Suprapubic skin (tissue), 4 donors: ENCODE results near the gene POLE. TPM values are rescaled to one million over a fixed set of nuclear protein-coding genes. Genes with fewer than 3 reads are reported as not detected.

Source experiments
- DNase-seq, 2 donors: peaks; one replicate each; pipeline ENCODE4 v3.0.0-alpha.2; 2019; ENCODE audit warnings: low spot score in 2 of 2
- H3K27ac ChIP-seq: fragments of 200-600 bp; sonication (generic); one replicate; pipeline ENCODE4 v1.5.1; 2019
- H3K27me3 ChIP-seq: fragments of 200-600 bp; sonication (generic); one replicate; pipeline ENCODE4 v1.5.1; 2019
- H3K36me3 ChIP-seq: fragments of 200-600 bp; sonication (generic); one replicate; pipeline ENCODE4 v1.5.1; 2019
- H3K4me1 ChIP-seq: fragments of 200-600 bp; sonication (generic); one replicate; pipeline ENCODE4 v1.5.1; 2019
- H3K4me3 ChIP-seq: fragments of 200-600 bp; sonication (generic); one replicate; pipeline ENCODE4 v1.5.1; 2019; ENCODE audit warnings: mild to moderate bottlenecking
- H3K9me3 ChIP-seq: fragments of 200-600 bp; sonication (generic); one replicate; pipeline ENCODE4 v1.5.1; 2019
- EP300 ChIP-seq: sonication (generic); formaldehyde crosslinking; IDR thresholded peaks from one replicate; pipeline ENCODE4 v1.6.1; 2017; ENCODE audit warnings: antibody characterized with exemption
- POLR2A ChIP-seq, 2 donors: fragments of 450-650 bp; IDR thresholded peaks; one replicate each; pipeline ENCODE4 v1.6.1; 2017; ENCODE audit warnings: antibody characterized with exemption in 2 of 2, mild to moderate bottlenecking in 2 of 2, moderate library complexity in 2 of 2
- POLR2AphosphoS5 ChIP-seq, 3 donors: sonication (generic); formaldehyde crosslinking; IDR thresholded peaks; one replicate each; pipeline ENCODE4 v1.6.1; 2017; ENCODE audit warnings: antibody characterized with exemption in 3 of 3
- WGBS: methylation state at CpG from one replicate; pipeline ENCODE4 v1.1.5; 2018; 5-methylcytosine and 5-hydroxymethylcytosine counted together
- total RNA-seq, 4 donors: library from RNA; depleted of rRNA; stranded (reverse); fragments of >200 nt; gene quantifications; one replicate each; pipeline ENCODE4 v1.1.0, GENCODE V29; 2016
- TF ChIP-seq, protein P1 (sequence below), 2 donors: fragments of 200-600 bp in 1 of 2; fragments of 450-650 bp in 1 of 2; sonication (generic) in 1 of 2; IDR thresholded peaks; one replicate each; pipeline ENCODE4 v1.5.1; 2016 to 2019; ENCODE audit warnings: antibody characterized with exemption in 2 of 2, mild to moderate bottlenecking in 1 of 2, moderate library complexity in 1 of 2

Gene POLE
- total RNA-seq, 4 donors from 2014 or later: 34.1 to 130 (median 43.3) TPM

DNA sequence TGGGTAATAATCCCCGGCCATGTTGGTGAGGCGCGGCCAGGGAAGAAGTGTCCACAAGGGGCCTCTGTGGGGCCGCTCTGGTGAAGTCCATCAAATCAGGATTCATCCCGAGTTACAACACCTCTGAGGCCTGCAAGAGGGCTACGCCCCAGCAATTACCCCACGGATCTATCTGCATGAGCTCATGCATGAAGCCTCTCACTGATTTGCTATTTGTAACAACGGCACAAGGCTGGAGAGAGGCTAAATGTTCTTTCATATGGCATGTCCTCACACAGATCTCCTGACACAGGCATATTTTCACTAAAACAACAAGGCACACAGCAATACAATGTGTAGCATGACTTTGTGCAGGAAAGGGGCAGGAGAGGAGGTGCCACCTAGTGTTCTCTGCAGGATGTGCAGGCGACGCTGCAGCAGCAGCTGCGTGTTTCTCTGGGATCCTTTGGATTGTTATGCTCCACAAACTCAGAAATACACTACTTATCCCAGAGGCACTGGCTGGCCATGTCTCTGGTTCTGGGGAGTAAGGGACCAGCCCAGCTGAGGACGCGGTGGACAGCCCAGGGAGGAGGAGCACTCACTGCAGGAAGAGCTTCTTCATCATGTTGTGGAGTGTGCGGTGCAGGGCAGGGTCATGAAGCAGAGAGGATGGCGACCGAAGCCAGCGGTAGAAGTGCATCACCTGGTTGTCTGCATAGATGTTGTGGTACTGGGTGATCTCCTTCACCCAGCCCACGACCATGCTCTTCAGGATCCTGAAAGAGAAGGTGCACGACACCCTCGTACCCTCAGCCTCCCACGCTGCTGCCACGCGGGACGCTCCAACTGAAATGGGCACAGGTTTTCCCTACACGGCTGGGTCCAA, 48.4 kb downstream of the POLE start:
- peaks cover 83% of the 10 kb centered on the region for H3K36me3 ChIP-seq
- H3K4me1 ChIP-seq: peaks cover 2% of the 10 kb centered on the region
- H3K27ac ChIP-seq: no peak overlapping the region
- no peaks in the 10 kb centered on the region for H3K27me3 ChIP-seq
- WGBS: 74% methylated on average over 22 of the region's 25 CpGs
- no peaks in the 10 kb centered on the region for H3K9me3 ChIP-seq
- no peak overlapping the region for H3K4me3 ChIP-seq
- TF ChIP-seq POLR2A (IDR thresholded peaks at IDR 0.05): no peak
- TF ChIP-seq, protein P1, sequence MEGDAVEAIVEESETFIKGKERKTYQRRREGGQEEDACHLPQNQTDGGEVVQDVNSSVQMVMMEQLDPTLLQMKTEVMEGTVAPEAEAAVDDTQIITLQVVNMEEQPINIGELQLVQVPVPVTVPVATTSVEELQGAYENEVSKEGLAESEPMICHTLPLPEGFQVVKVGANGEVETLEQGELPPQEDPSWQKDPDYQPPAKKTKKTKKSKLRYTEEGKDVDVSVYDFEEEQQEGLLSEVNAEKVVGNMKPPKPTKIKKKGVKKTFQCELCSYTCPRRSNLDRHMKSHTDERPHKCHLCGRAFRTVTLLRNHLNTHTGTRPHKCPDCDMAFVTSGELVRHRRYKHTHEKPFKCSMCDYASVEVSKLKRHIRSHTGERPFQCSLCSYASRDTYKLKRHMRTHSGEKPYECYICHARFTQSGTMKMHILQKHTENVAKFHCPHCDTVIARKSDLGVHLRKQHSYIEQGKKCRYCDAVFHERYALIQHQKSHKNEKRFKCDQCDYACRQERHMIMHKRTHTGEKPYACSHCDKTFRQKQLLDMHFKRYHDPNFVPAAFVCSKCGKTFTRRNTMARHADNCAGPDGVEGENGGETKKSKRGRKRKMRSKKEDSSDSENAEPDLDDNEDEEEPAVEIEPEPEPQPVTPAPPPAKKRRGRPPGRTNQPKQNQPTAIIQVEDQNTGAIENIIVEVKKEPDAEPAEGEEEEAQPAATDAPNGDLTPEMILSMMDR (IDR thresholded peaks at IDR 0.05): peak in 1 of 2 donors; percentile 58
- TF ChIP-seq POLR2AphosphoS5 (IDR thresholded peaks at IDR 0.05): no peak
- TF ChIP-seq EP300: no peak
- DNase-seq: no peak

- Histone ChIP-seq H3K4me3 (no peak overlapping the region), H3K4me1 (peaks cover 2% of the 10 kb centered on the region), H3K27ac (no peak overlapping the region), H3K9me3 (no peaks in the 10 kb centered on the region), H3K27me3 (no peaks in the 10 kb centered on the region), H3K36me3 (peaks cover 83% of the 10 kb centered on the region)
- no peak for DNase-seq
- TF ChIP-seq POLR2A (IDR thresholded peaks at IDR 0.05): no peak
- no peak for TF ChIP-seq EP300
- TF ChIP-seq POLR2AphosphoS5 (IDR thresholded peaks at IDR 0.05): no peak
- TF ChIP-seq, protein P1 (IDR thresholded peaks at IDR 0.05): no peak
- 95% methylated on average over 17 of the region's 18 CpGs for WGBS
These were observed 49.3 kb downstream of the POLE start for GRCh38 chr12:132637811-132638210.

DNA sequence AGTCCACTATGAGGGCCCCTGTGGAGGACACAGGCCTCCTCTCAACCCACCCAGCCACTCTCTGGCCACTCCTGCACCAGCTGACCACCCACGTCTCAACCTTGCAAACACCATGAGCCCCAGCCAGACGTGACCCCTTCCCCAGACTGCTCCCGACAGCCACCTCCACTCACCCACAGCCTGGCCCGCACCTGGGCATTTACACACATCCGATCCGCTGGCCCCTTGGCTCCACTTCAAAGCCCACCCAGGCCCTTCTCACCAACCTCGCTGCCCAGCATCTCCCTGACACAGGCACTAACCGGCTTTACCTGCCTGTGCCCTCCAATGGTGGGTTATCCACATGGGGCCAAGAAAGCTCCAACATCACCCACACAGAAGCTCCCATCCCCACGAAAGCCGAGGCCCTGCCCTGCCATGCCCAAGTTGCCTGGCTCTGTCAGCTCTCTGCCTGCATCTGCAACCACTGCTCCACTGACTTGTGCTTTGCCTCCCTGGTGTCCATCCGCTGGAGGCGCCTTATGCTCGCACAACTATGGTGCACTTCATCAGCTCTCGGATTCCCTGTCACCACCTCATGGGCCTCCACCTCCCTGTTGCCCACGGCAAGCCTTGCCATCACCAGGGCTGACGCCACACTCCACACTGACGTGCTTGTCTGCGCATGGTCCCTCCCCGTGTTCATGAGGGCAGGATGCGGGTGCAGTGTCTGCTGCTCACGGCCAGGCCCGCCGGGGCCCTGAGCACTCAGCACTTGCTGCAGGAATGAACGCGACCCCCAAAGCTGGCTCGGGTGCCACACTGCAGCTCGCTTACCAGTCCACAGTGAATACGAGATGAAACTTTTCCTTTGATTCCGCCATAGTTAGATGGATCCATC, 51.8 kb downstream of the POLE start:
- WGBS: 99% methylated on average over 26 of the region's 29 CpGs
- DNase-seq: no peak
- TF ChIP-seq EP300 (no peak), POLR2AphosphoS5 (IDR thresholded peaks at IDR 0.05) (no peak), POLR2A (IDR thresholded peaks at IDR 0.05) (no peak)
- TF ChIP-seq, protein P1 (IDR thresholded peaks at IDR 0.05): no peak
- Histone ChIP-seq H3K4me3 (no peak overlapping the region), H3K36me3 (peaks cover 86% of the 10 kb centered on the region), H3K4me1 (peaks cover 2% of the 10 kb centered on the region), H3K9me3 (no peaks in the 10 kb centered on the region), H3K27ac (no peak overlapping the region), H3K27me3 (no peaks in the 10 kb centered on the region)

GRCh38 chr12:132634411-132634990, 52.6 kb downstream of the POLE start:
- Histone ChIP-seq H3K9me3 (no peaks in the 10 kb centered on the region), H3K36me3 (peaks cover 90% of the 10 kb centered on the region), H3K27ac (no peak overlapping the region), H3K27me3 (no peaks in the 10 kb centered on the region), H3K4me1 (peaks cover 2% of the 10 kb centered on the region), H3K4me3 (no peak overlapping the region)
- no peak for DNase-seq
- 95% methylated on average over 21 of the region's 21 CpGs for WGBS
- no peak for TF ChIP-seq POLR2AphosphoS5 (IDR thresholded peaks at IDR 0.05)
- TF ChIP-seq, protein P1 (IDR thresholded peaks at IDR 0.05): no peak
- TF ChIP-seq EP300: no peak
- no peak for TF ChIP-seq POLR2A (IDR thresholded peaks at IDR 0.05)
